ENCODE measurements around the gene CSTF3. TPM values are rescaled to one million over a fixed set of nuclear protein-coding genes. Genes with fewer than 3 reads are reported as not detected.

Gene CSTF3
- total and polyA plus RNA-seq, 9 of the 15 experiments (the other 6 are each of a cell fraction or from before 2014, with no cell fraction given), result 37.0 to 111 (median 61.0) TPM

GRCh38 chr11:33161120-33162005 lies at the start of gene CSTF3 (continued):
- TF ChIP-seq ZNF511 (CRISPR knock-in tag; IDR thresholded peaks at IDR 0.05) (peak; percentile 96), CBFA2T2 (conservative IDR thresholded peaks at IDR 0.05) (no peak), ZNF232 (CRISPR knock-in tag; IDR thresholded peaks at IDR 0.05) (peak; percentile 74; the same call in 1 of the 2 replicates), ZFP91 (CRISPR knock-in tag; IDR thresholded peaks at IDR 0.05) (no peak), PCBP1 (IDR thresholded peaks at IDR 0.05; ENCODE audit: low read depth, low read length, poor library complexity, severe bottlenecking) (no peak), ZNF224 (CRISPR knock-in tag; IDR thresholded peaks at IDR 0.05) (peak; percentile 45; the same call in 1 of the 2 replicates), SPI1 (IDR thresholded peaks at IDR 0.05; ENCODE audit: borderline replicate concordance, low read depth, low read length) (no peak), MCM2 (IDR thresholded peaks at IDR 0.05; ENCODE audit: low read depth) (no peak), JUNB (CRISPR knock-in tag; conservative IDR thresholded peaks at IDR 0.05) (peak; percentile 95), BDP1 (IDR thresholded peaks at IDR 0.05; ENCODE audit: insufficient read depth, insufficient read length) (no peak), RFX1 (IDR thresholded peaks at IDR 0.05) (no peak), GTF2F1 (IDR thresholded peaks at IDR 0.05; ENCODE audit: low read depth, low read length) (peak; percentile 69; the same call in 1 of the 2 replicates), ZNF197 (CRISPR knock-in tag; IDR thresholded peaks at IDR 0.05; ENCODE audit: low read depth) (0 out of 2 replicates have a peak, but pooled peaks have one; percentile 62), SRF (CRISPR knock-in tag; IDR thresholded peaks at IDR 0.05) (peak in 1 of 2 experiments; percentile 68; a peak in 1 of 4 replicates), RBM15 (IDR thresholded peaks at IDR 0.05; ENCODE audit: insufficient read depth, low read length) (no peak), ATF6 (CRISPR knock-in tag; IDR thresholded peaks at IDR 0.05) (peak; percentile 98), ZNF12 (CRISPR knock-in tag; IDR thresholded peaks at IDR 0.05) (peak; percentile 27; the same call in 1 of the 2 replicates), TCF7L2 (IDR thresholded peaks at IDR 0.05; ENCODE audit: low read depth, low read length) (no peak), ARID1B (IDR thresholded peaks at IDR 0.05) (peak; percentile 38; the same call in 1 of the 2 replicates), RBM22 (IDR thresholded peaks at IDR 0.05; ENCODE audit: low read depth, low read length, poor library complexity, severe bottlenecking) (peak; percentile 29), KAT8 (IDR thresholded peaks at IDR 0.05; ENCODE audit: low read depth) (peak; percentile 73), MEF2A (IDR thresholded peaks at IDR 0.05; ENCODE audit: control insufficient read depth, low read depth, low read length) (no peak), MYNN (IDR thresholded peaks at IDR 0.05) (no peak), MYNN (CRISPR knock-in tag; IDR thresholded peaks at IDR 0.05) (no peak), NEUROD1 (IDR thresholded peaks at IDR 0.05; ENCODE audit: borderline replicate concordance, low read depth, low read length, partially characterized antibody) (peak; percentile 25)
